Osteoblast (primary cell): ENCODE results near the gene CCNJL. TPM values are rescaled to one million over a fixed set of nuclear protein-coding genes. Genes with fewer than 3 reads are reported as not detected.

Experiments
- DNase-seq: peaks from one replicate; pipeline ENCODE4 v3.0.0; 2011; ENCODE audit warnings: low spot score, mixed read lengths; ENCODE audit not compliant: insufficient read length; ENCODE audit errors: missing footprints
- H2AFZ ChIP-seq: 2 replicates; pipeline ENCODE4 v1.6.0; 2011; ENCODE audit warnings: mild to moderate bottlenecking, low read length
- H3K27ac ChIP-seq: 2 replicates; pipeline ENCODE4 v1.5.1; 2011; ENCODE audit warnings: mild to moderate bottlenecking, low read depth, low read length, moderate library complexity
- H3K27me3 ChIP-seq: 2 replicates; pipeline ENCODE4 v1.6.0; 2012; ENCODE audit warnings: mild to moderate bottlenecking, control low read depth, inconsistent platforms, low read length, moderate library complexity; ENCODE audit not compliant: insufficient read depth
- H3K36me3 ChIP-seq: 2 replicates; pipeline ENCODE4 v1.5.1; 2011; ENCODE audit warnings: mild to moderate bottlenecking, low read length, control low read depth, moderate library complexity; ENCODE audit not compliant: insufficient read depth
- H3K4me1 ChIP-seq: 2 replicates; pipeline ENCODE4 v1.5.1; 2011; ENCODE audit warnings: mild to moderate bottlenecking, low read length, control low read depth, moderate library complexity; ENCODE audit not compliant: insufficient read depth
- H3K4me2 ChIP-seq: 2 replicates; pipeline ENCODE4 v1.6.0; 2011; ENCODE audit warnings: mild to moderate bottlenecking, low read length; ENCODE audit not compliant: insufficient read depth
- H3K4me3 ChIP-seq: fragments of 200-600 bp; sonication (generic); 3 replicates; pipeline ENCODE4 v1.5.1; 2012; ENCODE audit warnings: mild to moderate bottlenecking, low read length, inconsistent platforms; ENCODE audit not compliant: insufficient read depth
- H3K79me2 ChIP-seq: 2 replicates; pipeline ENCODE4 v1.6.0; 2012; ENCODE audit warnings: mild to moderate bottlenecking, low read length, control low read depth, inconsistent platforms; ENCODE audit not compliant: insufficient read depth
- H3K9me3 ChIP-seq: 2 replicates; pipeline ENCODE4 v1.5.1; 2011; ENCODE audit warnings: low read depth, low read length, control low read depth
- H4K20me1 ChIP-seq: 2 replicates; pipeline ENCODE4 v1.6.0; 2012; ENCODE audit warnings: mild to moderate bottlenecking, low read length, control low read depth; ENCODE audit not compliant: insufficient read depth
- CTCF ChIP-seq: IDR thresholded peaks from 2 replicates; pipeline ENCODE4 v1.5.1; 2011; ENCODE audit warnings: mild to moderate bottlenecking, low read depth, low read length, moderate library complexity; ENCODE audit errors: extremely low read depth
- total RNA-seq: library from RNA; depleted of rRNA; stranded (reverse); fragments of >200 nt; gene quantifications from 2 replicates; pipeline ENCODE4 v1.2.3, GENCODE V29; 2012

CCNJL gene
- total RNA-seq, 1 donor: 1.1 TPM

- Histone ChIP-seq H3K9me3 (no peaks in the 10 kb centered on the region), H3K36me3 (no peaks in the 10 kb centered on the region), H3K4me1 (no peaks in the 10 kb centered on the region), H4K20me1 (no peaks in the 10 kb centered on the region), H3K27me3 (no peaks in the 10 kb centered on the region), H2AFZ (no peak overlapping the region), H3K4me2 (no peak overlapping the region), H3K4me3 (no peak overlapping the region), H3K79me2 (no peaks in the 10 kb centered on the region), H3K27ac (no peak overlapping the region)
- DNase-seq: no peak
- no peak for TF ChIP-seq CTCF
These were observed 14.6 kb downstream of the CCNJL start for GRCh38 chr5:160297776-160298175.

GRCh38 chr5:160297004-160297403 lies 15.4 kb downstream of the CCNJL start:
- no peak for TF ChIP-seq CTCF
- H3K27ac ChIP-seq: no peak overlapping the region
- H3K9me3 ChIP-seq: no peaks in the 10 kb centered on the region
- H3K36me3 ChIP-seq: no peaks in the 10 kb centered on the region
- H3K79me2 ChIP-seq: no peaks in the 10 kb centered on the region
- no peaks in the 10 kb centered on the region for H4K20me1 ChIP-seq
- no peak overlapping the region for H3K4me3 ChIP-seq
- DNase-seq: no peak
- H3K27me3 ChIP-seq: no peaks in the 10 kb centered on the region
- H3K4me2 ChIP-seq: no peak overlapping the region
- H2AFZ ChIP-seq: no peak overlapping the region
- H3K4me1 ChIP-seq: no peaks in the 10 kb centered on the region

DNA sequence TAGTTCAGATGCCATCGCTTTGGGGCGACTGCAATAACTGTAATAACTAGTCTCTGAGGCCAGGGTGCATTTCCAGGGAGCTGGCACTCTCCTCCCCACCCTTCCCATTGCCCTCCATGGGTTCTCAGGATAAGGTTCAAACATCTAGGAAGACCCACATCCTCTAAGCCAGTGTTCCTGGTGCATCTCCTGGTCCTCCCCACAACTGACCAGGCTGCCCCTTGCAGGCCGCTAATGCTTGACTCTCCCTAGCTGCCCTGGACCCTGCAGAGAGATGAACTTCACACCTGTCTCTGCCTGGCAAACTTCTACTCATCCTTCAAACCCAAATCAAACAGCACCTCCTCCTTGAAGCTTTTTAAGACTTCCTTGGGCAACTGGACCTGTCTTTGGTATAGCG lies 15.9 kb downstream of the CCNJL start:
- no peak overlapping the region for H3K4me3 ChIP-seq
- no peaks in the 10 kb centered on the region for H3K36me3 ChIP-seq
- no peak overlapping the region for H2AFZ ChIP-seq
- H3K79me2 ChIP-seq: no peaks in the 10 kb centered on the region
- H3K27me3 ChIP-seq: no peaks in the 10 kb centered on the region
- TF ChIP-seq CTCF: no peak
- DNase-seq: no peak
- H3K4me2 ChIP-seq: no peak overlapping the region
- no peaks in the 10 kb centered on the region for H4K20me1 ChIP-seq
- H3K4me1 ChIP-seq: no peaks in the 10 kb centered on the region
- H3K27ac ChIP-seq: no peak overlapping the region
- no peaks in the 10 kb centered on the region for H3K9me3 ChIP-seq

DNA sequence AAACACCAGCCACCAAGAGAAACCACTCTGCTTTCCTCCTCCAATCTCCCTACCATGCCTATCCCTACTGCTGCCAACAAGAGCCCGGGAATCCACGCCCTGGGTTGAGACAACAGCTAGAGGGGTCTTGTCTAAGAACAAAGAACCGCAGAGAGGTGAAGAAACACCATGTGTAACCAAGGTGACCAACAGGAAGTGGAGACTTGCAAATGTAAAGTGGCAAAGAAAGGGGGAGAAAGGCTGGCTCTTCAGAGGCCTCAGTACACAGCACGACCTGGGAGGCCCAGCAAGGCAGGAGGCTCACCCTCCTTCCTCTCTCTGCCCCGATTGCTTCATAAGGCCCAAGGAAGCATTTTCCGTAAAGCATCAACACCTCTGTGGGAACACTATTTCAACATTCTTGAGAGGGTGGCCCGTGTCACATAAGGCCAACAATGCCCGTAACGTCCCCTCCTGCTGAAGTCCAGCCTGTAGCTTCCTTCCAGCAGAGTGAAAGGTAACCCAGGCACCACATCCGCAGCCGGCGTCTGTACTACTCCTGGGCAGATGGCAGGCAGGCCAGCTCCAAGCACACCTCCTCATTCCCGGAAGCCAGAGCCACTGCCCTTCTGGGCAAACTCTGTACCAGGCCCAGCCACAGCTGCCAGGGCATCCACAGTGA lies 18.3 kb downstream of the CCNJL start:
- H3K9me3 ChIP-seq: no peaks in the 10 kb centered on the region
- no peak for DNase-seq
- H3K4me2 ChIP-seq: no peak overlapping the region

More for the DNA sequence above, 18.3 kb downstream of the CCNJL start:
- H4K20me1 ChIP-seq: no peaks in the 10 kb centered on the region
- H3K4me3 ChIP-seq: no peak overlapping the region
- H3K27me3 ChIP-seq: no peaks in the 10 kb centered on the region
- H3K79me2 ChIP-seq: no peaks in the 10 kb centered on the region
- TF ChIP-seq CTCF: no peak
- H2AFZ ChIP-seq: no peak overlapping the region
- no peak overlapping the region for H3K27ac ChIP-seq
- H3K36me3 ChIP-seq: no peaks in the 10 kb centered on the region
- H3K4me1 ChIP-seq: no peaks in the 10 kb centered on the region
